Cerebellar cortex (tissue), 1 donor: Measurements from ENCODE around the gene KRI1.
A peak's percentile ranks its signal among the peaks of the same experiment; 100 is the strongest.
"Not testable (repeated sequence)": the region's sequence is repeated elsewhere in the genome, so short reads cannot be mapped to it uniquely, and the experiment has no call there.

Source experiments
- DNase-seq: peaks from one replicate; pipeline ENCODE4 v3.0.0-alpha.2; 2015; ENCODE audit warnings: low spot score

Gene KRI1

DNA sequence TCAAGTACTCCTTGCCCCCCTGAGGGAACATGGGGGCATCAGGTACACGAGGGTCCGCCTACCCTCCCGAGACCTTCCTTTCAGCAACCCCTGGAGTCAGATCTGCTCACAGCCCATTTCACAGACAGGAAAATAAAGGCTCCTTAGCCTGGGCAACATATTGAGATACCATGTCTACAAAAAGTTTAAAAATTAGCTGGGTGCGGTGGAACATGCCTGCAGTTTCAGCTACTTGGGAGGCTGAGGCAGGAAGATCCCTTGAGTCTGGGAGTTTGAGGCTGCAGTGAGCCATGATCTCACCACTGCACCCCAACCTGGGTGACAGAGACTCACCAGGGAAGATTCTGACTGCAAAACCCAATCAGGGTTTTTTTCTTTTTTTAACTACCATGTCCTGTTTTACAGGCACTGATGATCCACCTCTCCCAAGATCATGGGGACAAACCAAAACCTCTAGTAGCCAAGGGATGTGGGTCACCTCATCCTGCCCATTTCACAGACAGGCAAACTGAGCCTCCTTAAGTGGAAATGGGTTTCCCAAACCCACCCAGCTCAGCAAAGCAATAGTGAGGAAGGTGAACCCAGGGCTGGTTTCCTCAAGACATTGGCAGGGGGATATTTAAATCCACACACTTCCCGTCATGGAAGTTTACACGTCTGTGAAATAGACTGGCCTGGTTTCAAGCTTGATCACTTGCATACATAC lies 9.4 kb upstream of the KRI1 start:
- no peak for DNase-seq

DNA sequence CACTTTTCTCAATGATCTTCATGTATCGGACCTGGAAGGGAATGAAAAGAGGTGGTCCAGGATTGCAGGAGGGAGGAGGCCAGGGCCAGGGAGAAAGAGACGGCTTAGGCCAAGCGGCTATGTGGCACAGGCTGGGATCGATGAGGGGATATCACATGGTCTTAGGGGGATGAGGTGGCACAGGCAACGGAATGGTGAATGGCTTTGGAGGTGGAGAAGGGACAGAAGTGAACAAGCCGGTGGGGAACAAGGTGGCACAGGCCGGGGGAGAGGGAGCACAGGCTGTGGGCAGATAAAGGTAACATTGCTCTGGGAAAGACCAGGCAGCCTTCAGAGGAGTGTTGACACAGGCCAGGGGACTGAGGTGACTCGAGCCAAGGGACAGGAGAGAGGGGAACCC lies 8.7 kb upstream of the KRI1 start:
- no peak for DNase-seq

DNA sequence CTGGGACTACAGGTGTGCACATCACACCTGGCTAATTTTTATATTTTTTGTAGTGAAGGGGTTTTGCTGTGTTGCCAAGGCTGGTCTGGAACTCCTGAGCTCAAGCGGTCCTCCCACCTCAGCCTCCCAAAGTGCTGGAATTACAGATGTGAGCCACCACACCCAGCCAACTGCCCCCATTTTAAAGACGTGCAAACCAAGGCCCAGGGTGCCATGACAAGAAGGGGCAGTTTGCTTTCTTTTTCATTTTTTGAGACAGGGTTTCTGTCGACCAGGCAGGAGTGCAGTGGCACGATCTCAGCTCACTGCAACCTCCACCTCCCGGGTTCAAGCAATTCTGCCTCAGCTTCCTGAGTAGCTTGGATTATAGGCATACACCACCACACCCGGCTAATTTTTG lies 8.0 kb upstream of the KRI1 start:
- DNase-seq: not testable (repeated sequence)

DNA sequence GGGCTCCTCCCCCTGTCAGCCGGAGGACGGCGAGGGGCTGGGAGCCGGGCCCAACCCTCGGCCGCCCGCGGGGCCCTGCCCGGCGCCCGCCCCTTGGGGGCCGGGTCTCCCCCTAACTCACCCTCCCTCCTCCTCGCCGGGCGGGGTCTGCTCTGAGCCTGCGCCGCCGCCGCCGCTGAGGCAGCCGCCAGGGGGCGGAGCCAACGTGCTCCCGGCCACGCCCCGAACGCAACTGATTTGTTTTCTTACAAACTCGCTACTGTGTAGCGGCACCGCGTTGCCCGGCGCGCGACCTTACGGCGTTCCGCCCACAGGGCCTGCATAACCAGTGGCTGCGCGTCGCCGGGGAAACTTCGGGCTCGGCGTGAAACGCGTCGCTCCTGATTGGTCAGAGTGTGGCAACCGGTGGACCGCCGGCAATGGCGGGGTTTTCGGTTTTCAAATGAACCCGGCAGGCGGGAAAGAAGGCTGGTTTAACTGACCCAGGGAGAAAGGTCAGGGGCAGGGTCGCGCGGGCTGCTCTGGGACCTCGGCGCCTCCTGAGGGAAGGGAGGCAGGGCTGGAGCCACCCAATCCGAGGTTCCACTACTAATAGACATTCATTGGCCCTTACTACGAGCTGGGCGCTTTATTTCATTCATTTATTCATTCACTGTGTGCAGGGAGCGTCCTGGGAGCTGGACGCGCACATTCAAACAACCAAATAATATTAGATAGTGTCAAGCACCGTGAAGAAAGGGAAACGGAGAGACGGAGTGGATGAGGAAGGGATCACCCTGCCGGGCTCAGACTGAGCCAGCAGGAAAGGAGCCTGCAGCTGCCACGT lies 3.2 kb upstream of the KRI1 start, which contains the start of gene CDKN2D:
TSS of gene CDKN2D (minus strand) at position 154 of the 826 bp plus-strand sequence. CDS start 326 bp downstream, outside the sequence.
- DNase-seq: peak; percentile 99

DNA sequence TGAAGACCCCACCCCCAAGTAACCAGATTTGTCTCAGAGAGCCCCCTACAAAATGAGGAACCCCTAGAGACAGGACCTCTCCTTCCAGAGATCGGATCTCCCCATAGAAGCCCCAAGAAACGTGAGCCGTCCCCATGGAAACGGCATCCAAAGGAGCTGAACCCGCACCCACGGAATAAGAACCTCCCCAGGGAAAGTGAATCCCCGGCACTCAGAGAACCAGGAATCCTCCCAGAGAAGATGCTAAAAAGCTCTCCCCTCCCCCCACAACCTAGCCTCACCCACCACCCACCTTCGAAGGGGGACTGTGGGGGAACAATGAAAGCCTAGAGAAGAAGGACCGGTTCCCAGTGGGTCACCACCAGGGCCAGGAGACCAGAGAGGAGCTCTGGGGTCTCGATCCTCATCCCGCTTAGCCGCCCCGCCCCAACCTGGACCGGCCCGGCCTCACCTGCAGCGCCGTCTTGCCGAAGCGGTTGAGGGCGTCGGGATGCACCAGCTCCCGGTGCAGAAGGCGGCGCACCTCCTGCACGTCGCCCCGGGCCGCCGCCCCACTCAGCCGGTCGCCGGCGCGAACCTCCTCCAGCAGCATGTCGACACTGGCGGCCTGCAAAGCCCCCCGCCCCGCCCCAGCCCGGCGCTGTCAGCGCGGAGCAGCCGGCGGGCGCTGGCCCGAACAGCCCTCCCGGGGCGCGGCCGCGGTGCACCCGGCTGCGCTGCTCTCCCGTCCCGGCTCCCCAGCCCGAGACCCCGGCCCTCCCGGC lies 2.4 kb upstream of the KRI1 start:
- no peak for DNase-seq

DNA sequence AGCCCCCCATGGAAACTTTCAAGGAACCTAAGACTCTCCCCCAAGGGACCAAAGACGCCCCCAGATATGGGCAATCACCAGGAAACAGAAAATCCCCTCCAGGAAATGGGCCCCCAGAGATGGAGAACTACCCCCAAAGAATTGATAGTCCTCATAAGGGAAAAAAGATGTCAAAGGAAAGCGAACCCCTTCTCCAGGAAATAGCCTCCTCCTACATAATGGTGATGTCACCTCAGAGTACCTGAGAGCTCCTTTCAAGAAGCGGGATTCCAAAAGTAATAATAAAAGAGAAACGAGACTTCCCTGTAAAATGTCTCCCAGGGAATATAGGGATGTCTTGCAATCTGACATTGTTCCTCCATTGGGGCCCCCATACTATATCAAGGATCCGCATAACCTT lies 1.8 kb upstream of the KRI1 start:
- DNase-seq: no peak

DNA sequence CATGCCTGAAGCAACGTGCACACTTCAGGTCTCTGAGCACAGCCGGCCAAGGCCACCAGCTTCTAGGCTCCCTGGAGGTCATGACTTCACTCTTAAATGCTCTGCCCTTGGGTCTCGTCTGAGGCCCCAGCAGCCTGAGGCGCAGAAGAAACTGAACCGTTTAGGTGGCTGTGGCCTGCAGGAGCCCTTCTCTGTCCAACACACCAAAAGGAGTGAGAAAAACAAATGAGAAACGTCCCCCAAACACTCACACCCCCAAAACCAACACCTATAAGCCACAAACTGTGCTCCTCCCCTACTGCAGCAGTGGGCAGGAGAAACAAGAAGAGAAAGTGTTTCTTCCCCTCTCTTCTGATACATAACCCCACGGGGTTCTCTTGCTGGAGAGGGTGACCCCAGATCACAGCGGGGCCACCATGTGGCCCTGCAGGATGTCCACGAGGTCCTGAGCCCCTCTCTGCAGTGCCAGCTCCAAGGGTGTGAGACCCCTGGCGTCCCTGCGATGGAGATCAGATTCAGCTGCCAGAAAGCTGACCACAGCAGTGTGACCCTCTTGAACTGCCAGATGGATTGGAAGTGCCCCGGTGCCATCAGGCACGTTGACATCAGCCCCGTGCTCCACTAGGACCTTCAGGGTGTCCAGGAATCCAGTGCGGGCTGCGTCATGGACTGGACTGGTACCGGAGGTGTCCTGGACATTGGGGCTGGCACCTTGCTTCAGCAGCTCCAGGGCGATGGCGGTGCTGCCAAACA lies 1.0 kb upstream of the KRI1 start:
- DNase-seq: no peak

DNA sequence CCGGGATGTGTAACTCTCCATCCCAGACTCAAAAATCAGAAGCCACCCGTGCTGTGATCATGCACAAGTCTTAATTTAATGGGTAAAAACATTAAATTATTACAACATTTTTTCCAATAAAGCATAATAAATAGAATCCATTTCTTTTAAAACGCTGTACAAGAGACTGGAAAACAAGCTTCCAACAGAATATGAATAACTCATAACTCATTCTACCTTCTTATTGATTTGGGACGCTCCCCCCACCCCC lies 523 bp upstream of the KRI1 start:
- DNase-seq: no peak

DNA sequence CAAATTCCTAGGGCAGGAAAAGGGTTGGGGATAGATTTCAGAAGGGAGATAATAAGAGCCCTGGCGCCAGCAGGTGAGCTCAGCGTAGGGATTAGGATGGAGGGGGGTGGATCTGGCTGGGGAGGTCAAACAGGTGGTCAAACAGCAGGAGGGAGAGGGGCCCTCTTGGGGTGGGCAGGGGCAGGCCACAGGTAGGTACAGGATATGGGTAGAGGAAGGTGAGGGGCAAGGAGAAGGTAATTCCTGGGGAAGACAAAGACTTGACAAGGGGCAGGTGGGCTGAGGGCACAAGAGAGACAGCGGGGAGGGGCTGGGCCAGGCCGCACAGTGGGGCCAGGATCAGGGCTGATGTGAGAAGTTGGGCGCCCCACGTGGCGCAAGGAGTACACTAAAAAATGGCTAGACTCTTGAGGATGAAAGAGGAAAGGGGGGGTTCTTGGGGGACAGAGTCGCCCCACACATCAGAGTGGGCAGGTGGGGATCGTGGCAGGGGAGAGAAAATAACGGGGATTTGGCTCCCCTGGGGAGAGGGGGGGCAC lies 713 bp downstream of the KRI1 start:
- DNase-seq: no peak

DNA sequence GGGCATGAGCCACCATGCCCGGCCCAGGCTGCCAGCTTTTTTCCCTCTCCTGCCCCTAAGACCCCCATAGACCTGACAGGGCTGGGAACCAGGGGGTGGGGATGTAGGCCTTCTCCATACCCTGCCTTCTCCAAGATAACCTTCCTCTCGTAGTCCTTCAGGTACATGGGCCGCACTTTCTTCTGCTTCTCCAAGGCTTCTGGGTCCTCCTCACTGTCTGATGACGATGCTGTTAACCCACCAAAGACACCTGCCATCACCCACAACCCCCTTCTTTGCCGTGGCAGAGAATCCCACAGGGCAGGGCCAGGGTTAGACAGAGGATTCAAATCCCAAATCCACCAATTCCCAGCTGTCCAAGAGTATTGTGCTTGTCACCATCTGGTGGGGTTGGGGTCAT lies 3.2 kb downstream of the KRI1 start:
- no peak for DNase-seq

DNA sequence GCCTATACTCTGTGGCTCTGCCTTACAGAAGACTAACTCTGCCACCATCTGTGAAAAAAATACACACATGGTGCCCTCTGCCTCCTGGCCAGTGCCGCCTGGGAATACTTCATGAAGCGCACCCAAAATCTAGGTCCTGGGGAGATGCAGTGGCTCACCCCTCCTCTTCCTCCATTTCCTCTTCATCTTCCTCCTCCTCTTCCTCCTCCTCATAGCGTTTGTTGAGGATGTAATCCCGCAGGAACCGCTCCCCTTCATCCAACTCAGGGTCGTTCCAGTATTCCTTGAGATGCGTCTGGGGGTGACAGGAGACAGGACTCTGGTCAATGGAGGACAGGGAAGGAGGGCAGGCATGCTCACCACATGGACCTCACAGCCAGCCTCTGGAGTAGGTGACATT lies 5.7 kb downstream of the KRI1 start:
- no peak for DNase-seq

DNA sequence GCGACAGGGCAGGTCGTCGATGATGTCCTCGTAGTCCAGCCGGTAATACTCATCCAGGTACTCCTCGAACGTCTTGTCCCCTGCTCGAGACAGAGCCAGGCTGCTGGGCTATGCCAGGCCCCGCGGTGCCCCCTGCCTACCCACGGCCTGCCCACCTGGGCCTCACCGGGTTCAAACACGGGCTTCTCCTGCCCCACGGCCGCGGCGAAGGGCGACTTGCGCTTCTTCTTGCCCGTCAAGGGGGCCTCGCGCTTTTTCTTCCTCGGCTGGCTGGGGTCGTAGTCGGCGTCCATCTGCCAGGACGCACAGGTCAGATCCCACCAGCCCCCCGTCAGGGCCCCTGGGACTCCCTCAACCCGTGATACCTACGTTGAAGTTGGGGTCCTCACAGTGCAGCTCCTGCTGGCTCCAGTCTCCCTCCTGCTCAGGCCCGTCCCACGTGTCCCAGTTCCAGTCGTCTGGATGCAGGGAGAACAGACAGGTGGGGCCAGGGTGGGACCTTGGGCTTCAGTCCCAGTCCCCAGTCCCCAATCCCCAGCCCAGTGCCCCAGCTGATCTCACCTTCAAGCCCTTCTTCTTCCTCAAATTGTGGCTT lies 8.1 kb downstream of the KRI1 start:
- no peak for DNase-seq

DNA sequence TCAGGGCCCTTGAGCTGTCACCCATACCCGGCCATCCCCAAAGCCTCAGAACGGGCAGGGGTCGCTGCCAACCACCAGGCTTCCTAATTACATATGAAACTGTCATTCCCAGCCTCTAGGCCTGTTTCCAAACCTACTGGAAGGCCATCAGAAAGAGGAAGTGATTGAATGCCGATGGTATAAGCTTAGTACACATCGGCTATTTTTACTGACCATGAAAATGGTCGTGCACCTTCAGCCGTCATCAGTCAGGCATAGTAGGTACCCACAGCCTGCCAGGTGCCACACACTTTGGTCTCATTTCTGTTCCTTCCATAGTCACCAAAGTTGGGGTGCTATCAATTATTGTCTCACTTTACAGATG lies 10.2 kb downstream of the KRI1 start:
- no peak for DNase-seq

DNA sequence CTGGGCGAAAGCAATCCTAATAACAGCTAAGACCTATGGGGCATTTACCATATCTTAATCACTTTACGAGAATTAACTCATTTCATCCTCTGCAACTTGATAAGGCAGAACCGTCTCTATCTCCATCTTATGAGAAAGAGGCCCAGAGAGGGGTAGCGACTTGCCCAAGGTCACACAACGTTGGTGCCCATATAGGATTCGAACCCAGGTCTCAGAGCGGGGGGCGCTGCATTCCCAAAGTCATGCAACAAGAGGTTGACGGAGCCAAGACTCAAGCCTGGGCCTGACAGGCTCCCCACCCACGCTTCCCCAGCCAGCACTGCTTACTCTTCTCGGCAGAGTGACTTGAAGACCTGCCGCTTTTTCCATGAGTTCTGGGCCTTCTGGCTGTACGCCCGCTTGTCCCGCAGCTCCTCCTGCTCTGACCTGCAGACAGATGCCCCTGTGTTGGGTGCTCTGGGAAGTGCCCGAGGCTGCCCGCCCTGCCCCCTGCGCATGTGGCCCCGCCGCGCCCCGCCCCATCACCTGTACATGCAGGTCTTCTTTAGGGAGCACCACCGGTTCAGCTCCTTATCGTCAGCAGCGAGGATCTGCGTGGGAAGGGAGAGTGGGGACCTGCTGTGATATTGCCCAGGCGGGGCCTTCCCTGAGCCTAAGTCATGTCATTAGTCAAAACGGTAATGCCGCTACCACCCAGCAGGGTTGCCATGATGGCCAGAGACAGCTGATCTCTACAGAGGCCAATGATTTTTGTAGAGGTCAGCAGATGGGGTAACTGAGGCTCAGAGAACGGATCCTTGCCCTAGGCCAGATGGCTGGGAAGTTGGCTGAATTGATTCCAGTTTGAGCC lies 10.8 kb downstream of the KRI1 start:
- DNase-seq: no peak

DNA sequence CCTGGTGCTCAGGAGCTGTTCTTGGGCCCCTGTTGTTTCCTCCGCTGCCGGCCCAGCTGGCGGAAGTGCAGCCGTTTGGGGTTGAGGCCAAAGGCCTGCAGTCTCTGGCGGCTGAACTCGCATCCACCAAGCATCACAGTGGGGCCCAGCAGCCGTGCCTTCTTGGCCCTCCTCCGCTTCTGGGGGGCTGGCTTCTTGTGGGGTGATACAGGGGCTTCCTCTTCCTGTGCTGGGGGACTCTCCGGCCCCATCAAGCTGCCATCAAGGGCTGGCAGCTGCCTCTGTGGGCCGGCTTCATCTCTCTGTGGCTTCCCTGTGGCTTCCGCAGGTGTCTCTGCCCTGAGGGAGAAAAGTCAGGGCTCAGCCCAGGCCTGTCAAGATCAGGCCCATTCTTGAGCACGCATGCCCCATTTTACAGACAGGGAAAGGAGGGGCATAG lies 11.8 kb downstream of the KRI1 start:
- DNase-seq: no peak

DNA sequence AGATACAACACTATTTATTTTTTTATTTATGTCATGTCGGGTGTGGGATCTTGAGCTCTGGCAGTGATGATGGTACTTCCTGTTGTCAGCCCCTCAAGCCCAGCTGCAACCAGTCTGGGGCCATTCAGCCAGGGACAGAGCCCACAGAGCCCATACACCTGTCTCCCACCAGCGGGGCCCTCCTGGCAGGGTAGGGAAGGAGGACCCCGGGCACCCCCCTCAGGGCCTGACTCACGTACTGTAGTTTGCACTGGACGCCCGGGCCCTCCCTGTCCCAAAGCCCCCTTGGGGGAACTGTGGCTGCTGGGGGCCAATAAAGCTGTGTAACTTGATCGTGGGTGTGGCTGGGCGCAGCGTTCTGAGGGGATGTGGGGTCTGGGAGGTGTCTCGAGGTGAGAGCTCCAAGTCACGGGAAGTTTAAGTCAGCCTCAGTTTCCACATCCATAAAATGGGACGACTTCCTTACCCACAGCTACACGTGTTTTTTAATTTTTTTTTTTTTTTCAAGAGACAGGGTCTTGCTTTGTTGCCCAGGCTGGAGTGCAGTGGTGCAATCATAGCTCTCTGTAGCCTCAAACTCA lies 12.6 kb downstream of the KRI1 start:
- no peak for DNase-seq

DNA sequence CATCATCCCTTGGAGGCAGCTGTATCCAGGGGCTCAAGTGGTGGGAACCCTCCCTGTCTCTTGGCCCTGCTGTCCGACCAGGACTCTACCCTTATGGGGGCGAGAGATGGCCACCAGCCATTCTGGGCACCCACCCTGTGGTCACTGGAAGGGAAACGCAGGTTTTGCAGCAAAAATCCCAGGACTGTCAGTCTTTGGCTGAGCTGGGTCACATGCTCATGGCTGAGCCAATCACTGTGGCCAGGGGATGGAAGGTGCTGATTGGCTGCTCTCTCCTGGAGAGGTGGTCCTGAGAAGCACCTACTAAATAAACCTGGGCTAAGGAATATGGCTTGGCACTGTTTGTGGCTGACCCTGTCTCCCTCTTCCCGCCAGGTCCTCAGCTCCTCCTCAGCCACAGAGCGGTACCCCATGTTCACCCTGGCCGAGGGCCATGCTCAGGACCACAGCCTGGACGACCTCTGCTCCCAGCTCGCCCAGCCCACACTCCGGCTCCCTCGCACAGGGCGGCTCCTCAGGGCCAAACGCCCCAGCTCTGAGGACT lies 13.2 kb downstream of the KRI1 start:
- peak; percentile 57 for DNase-seq

DNA sequence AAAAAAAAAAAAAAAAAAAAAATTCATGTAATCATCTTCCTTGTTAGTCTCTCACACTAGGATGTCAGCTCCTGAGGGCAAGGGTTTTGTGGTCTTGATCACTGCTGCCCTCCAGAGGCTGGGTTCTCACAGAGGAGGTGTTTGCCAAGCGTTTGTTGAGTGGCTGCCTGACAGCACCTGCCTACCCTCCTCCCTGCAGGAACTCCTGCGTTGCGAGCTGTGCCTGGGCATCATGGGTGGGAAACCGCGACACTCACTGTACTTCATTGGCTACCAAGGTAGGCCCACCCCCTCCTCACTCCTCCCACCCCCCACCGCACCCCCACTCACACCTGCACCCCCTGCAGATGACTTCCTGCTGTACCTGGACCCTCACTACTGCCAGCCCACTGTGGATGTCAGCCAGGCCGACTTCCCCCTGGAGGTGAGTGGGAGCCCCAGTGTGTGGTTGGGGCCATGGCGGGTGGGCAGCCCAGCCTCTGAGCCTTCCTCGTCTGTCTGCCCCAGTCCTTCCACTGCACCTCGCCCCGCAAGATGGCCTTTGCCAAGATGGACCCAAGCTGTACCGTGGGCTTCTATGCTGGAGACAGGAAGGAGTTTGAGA lies 14.0 kb downstream of the KRI1 start:
- no peak for DNase-seq

DNA sequence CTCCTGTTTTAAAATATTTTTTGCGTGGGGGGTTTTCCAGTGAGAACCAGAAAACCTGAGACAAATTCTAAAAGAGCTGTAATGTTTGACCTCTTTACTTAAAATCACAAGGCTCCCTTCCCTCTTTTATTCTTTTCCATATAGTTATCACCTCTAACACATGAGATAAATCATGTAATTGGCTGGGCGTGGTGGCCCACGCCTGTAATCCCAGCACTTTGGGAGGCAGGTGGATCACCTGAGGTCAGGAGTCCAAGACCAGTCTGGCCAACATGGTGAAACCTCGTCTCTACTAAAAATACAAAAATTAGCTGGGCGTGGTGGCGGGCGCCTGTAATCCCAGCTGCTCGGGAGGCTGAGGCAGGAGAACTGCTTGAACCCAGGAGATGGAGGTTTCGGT lies 14.8 kb downstream of the KRI1 start:
- DNase-seq: not testable (repeated sequence)

DNA sequence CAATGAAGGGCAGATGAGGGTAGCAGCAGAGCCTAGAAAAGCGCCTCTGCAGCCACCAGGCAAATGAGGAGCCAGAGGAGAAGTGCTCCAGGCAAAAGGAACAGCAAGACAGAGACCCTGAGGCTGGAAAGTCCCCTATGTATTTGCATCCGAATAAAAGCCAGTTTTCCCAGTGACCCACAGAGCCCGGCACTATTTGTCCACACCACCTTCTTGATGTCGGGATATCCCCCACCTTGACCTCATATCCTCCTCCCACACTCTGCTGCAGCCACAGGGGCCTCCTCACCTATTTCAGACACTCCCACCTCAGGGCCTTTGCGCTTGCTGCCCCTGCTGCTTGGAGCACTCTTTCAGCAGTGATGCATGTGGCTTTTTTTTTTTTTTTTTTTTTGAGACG lies 15.5 kb downstream of the KRI1 start:
- DNase-seq: no peak
